Endothelial cell of umbilical vein (primary cell): ENCODE results near the gene ATP8A2. TPM values are rescaled to one million over a fixed set of nuclear protein-coding genes. Genes with fewer than 3 reads are reported as not detected.

Experiments used
- BruUV-seq: library from RNA; stranded (reverse); fragments of 400-500 nt; replicated peaks from 2 replicates; lab custom pipeline; 2021; lab: Mats Ljungman, UMichigan
- CTCF ChIA-PET: fragments of 300-600, 350-600 bp; sonication (Branson Sonifier 250); formaldehyde crosslinking; loops from one replicate; lab custom pipeline; 2021; ENCODE audit warnings: antibody characterized with exemption, inconsistent platforms; lab: Charles Lee
- POLR2A ChIA-PET: fragments of 300-600, 350-600 bp; sonication (Branson Sonifier 250); formaldehyde crosslinking; loops from one replicate; lab custom pipeline; 2021; ENCODE audit warnings: antibody characterized with exemption, inconsistent platforms; lab: Charles Lee
- DNase-seq: peaks from one replicate; pipeline ENCODE4 v3.0.0-alpha.2; 2011; ENCODE audit warnings: low read depth, low spot score
- FAIRE-seq: peaks from 2 replicates; lab custom pipeline; 2011; peaks lifted over from hg19 to GRCh38; lab: Jason Lieb, UNC
- H2AFZ ChIP-seq: 2 replicates; pipeline ENCODE4 v1.6.0; 2012; ENCODE audit warnings: low read depth, low read length, control low read depth, inconsistent platforms
- H3K27ac ChIP-seq: 2 replicates; pipeline ENCODE4 v1.5.1; 2011; ENCODE audit warnings: low read depth, mild to moderate bottlenecking, control low read depth, low read length, moderate library complexity; ENCODE audit not compliant: insufficient read depth
- H3K27me3 ChIP-seq, 2 experiments: 2 replicates each; pipeline versions ENCODE4 v1.6.0 to v1.6.1; 2011; ENCODE audit warnings: low read length in 2 of 2, mixed read lengths in 1 of 2; ENCODE audit not compliant: control insufficient read depth in 2 of 2, insufficient read depth in 2 of 2
- H3K36me3 ChIP-seq, 2 experiments: 2 replicates in 1 of 2; 3 replicates in 1 of 2; pipeline ENCODE4 v1.5.1; 2011; ENCODE audit warnings: low read length in 2 of 2, mild to moderate bottlenecking in 1 of 2, moderate library complexity in 1 of 2; ENCODE audit not compliant: control insufficient read depth in 2 of 2, insufficient read depth in 2 of 2; ENCODE audit errors: extremely low read depth in 1 of 2
- H3K4me1 ChIP-seq: 3 replicates; pipeline ENCODE4 v1.5.1; 2011; ENCODE audit warnings: mild to moderate bottlenecking, low read length; ENCODE audit not compliant: control insufficient read depth, insufficient read depth; ENCODE audit errors: extremely low read depth
- H3K4me2 ChIP-seq: 2 replicates; pipeline ENCODE4 v1.6.1; 2011; ENCODE audit warnings: low read length, control low read depth, mixed read lengths; ENCODE audit not compliant: insufficient read depth
- H3K4me3 ChIP-seq, 3 experiments: fragments of 200-600 bp in 1 of 3; sonication (generic), shearing (Covaris generic) in 1 of 3; replicated peaks in 1 of 3; 2 replicates each; pipeline ENCODE4 v1.5.1; 2011 to 2016; ENCODE audit warnings: control low read depth in 3 of 3, low read length in 3 of 3, mild to moderate bottlenecking in 2 of 3, inconsistent platforms in 1 of 3, low read depth in 1 of 3, moderate library complexity in 1 of 3; ENCODE audit not compliant: insufficient read depth in 1 of 3
- H3K79me2 ChIP-seq: 2 replicates; pipeline ENCODE4 v1.6.0; 2012; ENCODE audit warnings: low read length, inconsistent platforms; ENCODE audit not compliant: control insufficient read depth, insufficient read depth
- H3K9ac ChIP-seq: replicated peaks from 2 replicates; pipeline ENCODE3; 2011; ENCODE audit warnings: low read length, control low read depth; ENCODE audit not compliant: insufficient read depth; ENCODE audit errors: extremely low read depth
- H3K9me1 ChIP-seq: replicated peaks from 3 replicates; pipeline ENCODE4 v1.6.0; 2011; ENCODE audit warnings: mild to moderate bottlenecking, low read length; ENCODE audit not compliant: control insufficient read depth, insufficient read depth; ENCODE audit errors: extremely low read depth
- H3K9me3 ChIP-seq: replicated peaks from 2 replicates; pipeline ENCODE4 v1.5.1; 2012; ENCODE audit warnings: low read length, inconsistent platforms; ENCODE audit not compliant: control insufficient read depth, insufficient read depth
- H4K20me1 ChIP-seq: replicated peaks from 2 replicates; pipeline ENCODE3; 2011; ENCODE audit warnings: mild to moderate bottlenecking, low read length; ENCODE audit not compliant: control insufficient read depth, insufficient read depth; ENCODE audit errors: extremely low read depth
- CTCF ChIP-seq, 2 donors: IDR thresholded peaks; 1 replicate in 1 of 2; 2 replicates in 1 of 2; pipeline ENCODE4 v1.5.1; 2011; ENCODE audit warnings: low read length in 2 of 2, mild to moderate bottlenecking in 2 of 2, moderate library complexity in 2 of 2, control low read depth in 1 of 2, inconsistent platforms in 1 of 2, low read depth in 1 of 2; ENCODE audit not compliant: insufficient read depth in 1 of 2; ENCODE audit errors: extremely low read depth in 1 of 2
- EZH2 ChIP-seq: IDR thresholded peaks from 2 replicates; pipeline ENCODE4 v1.6.1; 2012; ENCODE audit warnings: borderline replicate concordance, low read depth, mild to moderate bottlenecking, moderate library complexity, low read length, inconsistent platforms; ENCODE audit not compliant: severe bottlenecking
- FOS ChIP-seq: IDR thresholded peaks from 2 replicates; pipeline ENCODE4 v1.6.1; 2011; ENCODE audit warnings: mild to moderate bottlenecking, low read length, moderate library complexity, borderline replicate concordance; ENCODE audit not compliant: insufficient read depth
- GATA2 ChIP-seq: IDR thresholded peaks from 2 replicates; pipeline ENCODE4 v1.7.0; 2011; ENCODE audit warnings: low read depth, mild to moderate bottlenecking, moderate library complexity, mixed read lengths, low read length; ENCODE audit not compliant: insufficient read length, insufficient read depth
- JUN ChIP-seq: IDR thresholded peaks from 2 replicates; pipeline ENCODE4 v1.6.1; 2011; ENCODE audit warnings: borderline replicate concordance, low read depth; ENCODE audit not compliant: insufficient read length, insufficient read depth
- MAX ChIP-seq: IDR thresholded peaks from 2 replicates; pipeline ENCODE4 v1.6.1; 2011; ENCODE audit not compliant: insufficient read depth, insufficient read length
- MYC ChIP-seq: IDR thresholded peaks from one replicate; pipeline ENCODE4 v1.6.1; 2011; ENCODE audit warnings: mild to moderate bottlenecking, low read depth, low read length
- POLR2A ChIP-seq: IDR thresholded peaks from 2 replicates; pipeline ENCODE4 v1.6.1; 2012; ENCODE audit warnings: low read depth, mild to moderate bottlenecking, control low read depth, low read length
- POLR2AphosphoS5 ChIP-seq: IDR thresholded peaks from 2 replicates; pipeline ENCODE4 v1.6.1; 2012; ENCODE audit warnings: low read depth, mild to moderate bottlenecking, control low read depth, low read length, moderate library complexity; ENCODE audit not compliant: insufficient read depth
- dilution Hi-C: fragments of 300-500 bp; cut with MboI; formaldehyde crosslinking; loops from one replicate; pipeline ENCODE4 v1.15.0; 2019; ENCODE audit warnings: low sequenced_read_pairs; ENCODE audit not compliant: extremely low pct_ligation_motif_present
- intact Hi-C: fragments of 100-400 bp; cut with micrococcal nuclease; formaldehyde crosslinking; loops from one replicate; pipeline ENCODE4 v1.10.0; 2022
- polyA plus RNA-seq, 4 experiments: library from polyadenylated mRNA; depleted of rRNA in 3 of 4; stranded (reverse) in 3 of 4; unstranded in 1 of 4; fragments of >200 nt; gene quantifications; 2 replicates each; pipeline versions ENCODE4 v1.2.1 to v1.2.3, GENCODE V29; 2011 to 2012; ENCODE audit warnings: missing spikeins in 1 of 4
- total RNA-seq: library from RNA; stranded (reverse); gene quantifications from 2 replicates; pipeline ENCODE4 v1.2.3, GENCODE V29; 2021

ATP8A2 gene
- total and polyA plus RNA-seq, 2 donors (not counting 3 experiments of a cell fraction or from before 2014, with no cell fraction given): 0.11 to 0.49 TPM

- FAIRE-seq: no peak
- H3K4me2 ChIP-seq: no peak overlapping the region
- H3K4me1 ChIP-seq: no peaks in the 10 kb centered on the region
- no peak overlapping the region for H3K27ac ChIP-seq
- H3K9me1 ChIP-seq: no peaks in the 10 kb centered on the region
- H3K4me3 ChIP-seq: no peak overlapping the region
- no peak overlapping the region for H3K9ac ChIP-seq
- no peaks in the 10 kb centered on the region for H3K79me2 ChIP-seq
- intact Hi-C loops: no loop called here
- no peaks in the 10 kb centered on the region for H3K36me3 ChIP-seq
- H3K9me3 ChIP-seq: no peaks in the 10 kb centered on the region
- no peak for DNase-seq
- BruUV-seq: no TSS peak
- TF ChIP-seq MYC (no peak), POLR2A (no peak), EZH2 (no peak), POLR2AphosphoS5 (no peak), MAX (no peak), JUN (no peak)
- H3K27me3 ChIP-seq: no peaks in the 10 kb centered on the region
- ChIA-PET CTCF (no interaction called here), POLR2A (interaction anchor here (0.7 kb wide), 1 partner anchor 932 kb away, joined by 3 read pairs; no protein-coding TSS in a partner anchor)
- no peak overlapping the region for H2AFZ ChIP-seq
- no peaks in the 10 kb centered on the region for H4K20me1 ChIP-seq
- dilution Hi-C loops: no loop called here
Measured at GRCh38 chr13:25872481-25873241, 500.9 kb downstream of the ATP8A2 start.

- H3K4me1 ChIP-seq: no peaks in the 10 kb centered on the region
- H3K27ac ChIP-seq: no peak overlapping the region
- CTCF ChIA-PET: interaction anchor here (0.7 kb wide), 1 partner anchor 12 kb away, joined by 3 read pairs; no protein-coding TSS in a partner anchor
- H3K27me3 ChIP-seq: no peaks in the 10 kb centered on the region
- H3K4me3 ChIP-seq: no peak overlapping the region
- no peak overlapping the region for H3K4me2 ChIP-seq
- intact Hi-C loops: no loop called here
- POLR2A ChIA-PET: no interaction called here
- FAIRE-seq (no peak), DNase-seq (no peak)
- no peaks in the 10 kb centered on the region for H3K9me1 ChIP-seq
- no peak for TF ChIP-seq POLR2AphosphoS5
- no peak for TF ChIP-seq GATA2
- no peak for TF ChIP-seq CTCF (IDR thresholded peaks at IDR 0.05; ENCODE audit: extremely low read depth in 1 of 2, insufficient read depth in 1 of 2, low read depth in 1 of 2, low read length in 2 of 2)
- no peak for TF ChIP-seq EZH2
- no peak for TF ChIP-seq POLR2A
- no peak for TF ChIP-seq FOS
- no peak for TF ChIP-seq MYC
- no peak for TF ChIP-seq MAX
- no peak for TF ChIP-seq JUN
- no peaks in the 10 kb centered on the region for H3K9me3 ChIP-seq
- no peak overlapping the region for H2AFZ ChIP-seq
- no peak overlapping the region for H3K9ac ChIP-seq
- no TSS peak for BruUV-seq
- H3K36me3 ChIP-seq: no peaks in the 10 kb centered on the region
- no peaks in the 10 kb centered on the region for H4K20me1 ChIP-seq
- dilution Hi-C loops: no loop called here
- no peaks in the 10 kb centered on the region for H3K79me2 ChIP-seq
Measured at GRCh38 chr13:25873242-25873612, 501.5 kb downstream of the ATP8A2 start.
